Measurements from ENCODE around the gene ZNF285. TPM values are rescaled to one million over a fixed set of nuclear protein-coding genes. Genes with fewer than 3 reads are reported as not detected.

The ZNF285 gene
- total and polyA plus RNA-seq, 2 of the 8 experiments (the other 6 are each of a cell fraction or from before 2014, with no cell fraction given), result 0.83 to 2.5 TPM

DNA sequence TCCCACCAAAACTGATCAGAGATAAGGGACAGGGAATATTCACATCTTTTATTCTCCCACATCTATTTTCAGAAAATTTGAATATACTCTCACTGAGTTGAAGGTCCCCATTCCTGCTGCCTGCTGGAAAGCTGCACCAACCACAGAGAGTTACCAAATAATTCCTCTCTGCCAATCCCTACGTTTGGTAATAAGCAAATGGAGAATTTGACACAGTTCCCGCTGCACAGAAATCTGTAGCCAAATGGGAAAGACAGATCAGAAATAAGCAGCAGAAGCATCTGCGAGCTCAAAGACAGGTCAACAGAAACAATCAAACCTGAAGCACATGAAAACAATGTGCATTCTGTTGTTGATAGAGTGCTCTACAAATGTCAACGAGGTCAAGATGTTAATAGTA lies 54.9 kb downstream of the ZNF285 start (continued):
- no peak for TF ChIP-seq TAF1 (IDR thresholded peaks at IDR 0.05; ENCODE audit: low read depth, low read length)

GRCh38 chr19:44345959-44346358 lies 55.4 kb downstream of the ZNF285 start:
- no peaks in the 10 kb centered on the region for H3K27me3 ChIP-seq (replicated peaks in 1 of 4; ENCODE audit: control insufficient read depth in 3 of 4, extremely low read depth in 1 of 4, insufficient read depth in 3 of 4, low read length in 3 of 4)
- CTCF ChIA-PET (ENCODE audit: partially characterized antibody), result no interaction called here
- 91% methylated on average over 4 of the region's 4 CpGs; no CpG with 5 or more reads in 1 of the 2 experiments for WGBS, 2 experiments (ENCODE audit: extremely low coverage in 1 of 2, insufficient coverage in 1 of 2, insufficient read length in 1 of 2, insufficient replicate concordance in 2 of 2, low coverage in 1 of 2, low lambda C conversion rate in 2 of 2, missing lambda C conversion rate in 1 of 2)
- no peak overlapping the region for H2BK15ac ChIP-seq (ENCODE audit: low read length)
- no peaks in the 10 kb centered on the region for H3K36me3 ChIP-seq (ENCODE audit: control insufficient read depth in 2 of 4, insufficient read depth in 4 of 4, low read length in 3 of 4)
- no peak overlapping the region for H4K5ac ChIP-seq (ENCODE audit: insufficient read length, low read depth, low read length)
- H3K4ac ChIP-seq (replicated peaks; ENCODE audit: insufficient read length, low read depth, low read length), result no peak overlapping the region
- H3K56ac ChIP-seq (replicated peaks; ENCODE audit: insufficient read length, low read depth, low read length), result no peak overlapping the region
- H3K27ac ChIP-seq (ENCODE audit: low read depth, low read length), result no peak overlapping the region
- H3K4me3 ChIP-seq (ENCODE audit: extremely low read depth in 1 of 4, insufficient read depth in 2 of 4, low read depth in 3 of 4, low read length in 4 of 4), result no peak overlapping the region
- H4K20me1 ChIP-seq (replicated peaks in 1 of 2; ENCODE audit: control insufficient read depth in 1 of 2, insufficient read depth in 2 of 2, low read length in 2 of 2), result no peaks in the 10 kb centered on the region
- H2AK5ac ChIP-seq (ENCODE audit: low read depth, low read length), result no peak overlapping the region
- no peak overlapping the region for H2BK12ac ChIP-seq (ENCODE audit: low read depth, low read length)
- H3K23ac ChIP-seq (ENCODE audit: insufficient read length), result no peak overlapping the region
- H3K23me2 ChIP-seq (ENCODE audit: low read depth, low read length), result no peaks in the 10 kb centered on the region
- H3K9me3 ChIP-seq (ENCODE audit: insufficient read depth in 2 of 2, low read depth in 1 of 2, low read length in 1 of 2), result peaks cover 34 to 35% of the 10 kb centered on the region in 2 experiments
- H3K79me2 ChIP-seq (ENCODE audit: control insufficient read depth in 1 of 2, insufficient read depth in 2 of 2, low read length in 2 of 2), result no peaks in the 10 kb centered on the region
- no peak overlapping the region for H3K18ac ChIP-seq (ENCODE audit: extremely low read depth, low read length)
- H4K91ac ChIP-seq (replicated peaks; ENCODE audit: insufficient read length, low read length), result no peak overlapping the region
- no peak overlapping the region for H3K9ac ChIP-seq (replicated peaks in 1 of 4; ENCODE audit: extremely low read depth in 1 of 4, low read depth in 3 of 4, low read length in 3 of 4)
- H4K8ac ChIP-seq (ENCODE audit: extremely low read depth, insufficient read depth, low read length), result no peak overlapping the region
- H3K79me1 ChIP-seq (ENCODE audit: low read depth, low read length), result no peaks in the 10 kb centered on the region
- no peaks in the 10 kb centered on the region for H3K4me1 ChIP-seq (replicated peaks in 1 of 4; ENCODE audit: control insufficient read depth in 3 of 4, insufficient read depth in 4 of 4, low read length in 3 of 4)
- no peak overlapping the region for H2AFZ ChIP-seq (ENCODE audit: low read length)
- POLR2A ChIA-PET (ENCODE audit: partially characterized antibody), result no interaction called here
- FAIRE-seq (no peak), DNase-seq (ENCODE audit: low read depth in 1 of 2, low spot score in 2 of 2) (no peak)
- no peak overlapping the region for H2BK120ac ChIP-seq (replicated peaks; ENCODE audit: low read depth, low read length)
- H3K14ac ChIP-seq (ENCODE audit: insufficient read length), result no peak overlapping the region
- H2BK20ac ChIP-seq (ENCODE audit: low read length), result no peak overlapping the region
- no peak overlapping the region for H3K4me2 ChIP-seq (ENCODE audit: insufficient read depth in 1 of 2, low read depth in 2 of 2, low read length in 2 of 2)
- H2BK5ac ChIP-seq (ENCODE audit: low read depth, low read length), result no peak overlapping the region
- TF ChIP-seq HDAC6 (IDR thresholded peaks at IDR 0.05; ENCODE audit: low read depth, low read length) (no peak), GABPA (IDR thresholded peaks at IDR 0.05; ENCODE audit: borderline replicate concordance, insufficient read depth, low read length) (no peak), EZH2 (IDR thresholded peaks at IDR 0.05; ENCODE audit: low read depth, low read length, severe bottlenecking) (no peak), CTBP2 (IDR thresholded peaks at IDR 0.05; ENCODE audit: borderline replicate concordance, insufficient read depth, insufficient read length, low read length) (no peak), SP2 (IDR thresholded peaks at IDR 0.05; ENCODE audit: low read length) (no peak), CBX5 (IDR thresholded peaks at IDR 0.05; ENCODE audit: low read depth, low read length) (no peak), MAFK (IDR thresholded peaks at IDR 0.05; ENCODE audit: low read depth, low read length) (no peak), CREB1 (IDR thresholded peaks at IDR 0.05) (no peak)
- TF ChIP-seq, protein P1, sequence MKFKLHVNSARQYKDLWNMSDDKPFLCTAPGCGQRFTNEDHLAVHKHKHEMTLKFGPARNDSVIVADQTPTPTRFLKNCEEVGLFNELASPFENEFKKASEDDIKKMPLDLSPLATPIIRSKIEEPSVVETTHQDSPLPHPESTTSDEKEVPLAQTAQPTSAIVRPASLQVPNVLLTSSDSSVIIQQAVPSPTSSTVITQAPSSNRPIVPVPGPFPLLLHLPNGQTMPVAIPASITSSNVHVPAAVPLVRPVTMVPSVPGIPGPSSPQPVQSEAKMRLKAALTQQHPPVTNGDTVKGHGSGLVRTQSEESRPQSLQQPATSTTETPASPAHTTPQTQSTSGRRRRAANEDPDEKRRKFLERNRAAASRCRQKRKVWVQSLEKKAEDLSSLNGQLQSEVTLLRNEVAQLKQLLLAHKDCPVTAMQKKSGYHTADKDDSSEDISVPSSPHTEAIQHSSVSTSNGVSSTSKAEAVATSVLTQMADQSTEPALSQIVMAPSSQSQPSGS (IDR thresholded peaks at IDR 0.05; ENCODE audit: low read length), result no peak
